Hepatocyte (in vitro differentiated cells): Measurements from ENCODE around the gene ALG14. TPM values are rescaled to one million over a fixed set of nuclear protein-coding genes. Genes with fewer than 3 reads are reported as not detected.
A peak's percentile ranks its signal among the peaks of the same experiment; 100 is the strongest.

Source experiments
- DNase-seq: peaks from one replicate; pipeline ENCODE4 v3.0.0-alpha.2; 2016; ENCODE audit warnings: low spot score
- H2AFZ ChIP-seq: fragments of 200-600 bp; sonication (generic); 2 replicates; pipeline ENCODE4 v1.6.0; 2016; ENCODE audit warnings: antibody characterized with exemption, mild to moderate bottlenecking
- H3K27ac ChIP-seq: fragments of 200-600 bp; sonication (generic); 2 replicates; pipeline ENCODE4 v1.5.1; 2016; ENCODE audit warnings: mild to moderate bottlenecking
- H3K27me3 ChIP-seq: fragments of 200-600 bp; sonication (generic); 2 replicates; pipeline ENCODE4 v1.6.1; 2016
- H3K36me3 ChIP-seq: fragments of 200-600 bp; sonication (generic); replicated peaks from 2 replicates; pipeline ENCODE4 v1.5.1; 2016; ENCODE audit warnings: low read depth; ENCODE audit not compliant: insufficient read depth
- H3K4me1 ChIP-seq: fragments of 200-600 bp; sonication (generic); 2 replicates; pipeline ENCODE4 v1.5.1; 2016; ENCODE audit warnings: mild to moderate bottlenecking, moderate library complexity; ENCODE audit not compliant: insufficient read depth
- H3K4me2 ChIP-seq: fragments of 200-600 bp; sonication (generic); 2 replicates; pipeline ENCODE4 v1.6.0; 2016
- H3K4me3 ChIP-seq: fragments of 200-600 bp; sonication (generic); 2 replicates; pipeline ENCODE4 v1.5.1; 2016; ENCODE audit warnings: mild to moderate bottlenecking
- H3K79me2 ChIP-seq: fragments of 200-600 bp; sonication (generic); 2 replicates; pipeline ENCODE4 v1.6.0; 2017; ENCODE audit warnings: mild to moderate bottlenecking
- H3K9me2 ChIP-seq: fragments of 200-600 bp; sonication (generic); replicated peaks from 2 replicates; pipeline ENCODE4 v1.6.0; 2017; ENCODE audit warnings: mild to moderate bottlenecking; ENCODE audit not compliant: insufficient read depth
- H3K9me3 ChIP-seq: fragments of 200-600 bp; sonication (generic); 2 replicates; pipeline ENCODE4 v1.5.1; 2016; ENCODE audit warnings: low read depth, mild to moderate bottlenecking
- H4K20me1 ChIP-seq: fragments of 200-600 bp; sonication (generic); 2 replicates; pipeline ENCODE4 v1.6.0; 2016; ENCODE audit warnings: mild to moderate bottlenecking; ENCODE audit not compliant: insufficient read depth, poor library complexity, severe bottlenecking
- EZH2 ChIP-seq: fragments of 200-600 bp; sonication (generic); IDR thresholded peaks from 2 replicates; pipeline ENCODE4 v1.6.1; 2016; ENCODE audit warnings: antibody characterized with exemption, mild to moderate bottlenecking, borderline replicate concordance
- EZH2phosphoT487 ChIP-seq: fragments of 200-600 bp; sonication (generic); IDR thresholded peaks from one replicate; pipeline ENCODE4 v1.6.1; 2018; ENCODE audit warnings: antibody characterized with exemption, mild to moderate bottlenecking, low read depth, moderate library complexity; ENCODE audit not compliant: unreplicated experiment, severe bottlenecking
- WGBS: methylation state at CpG from one replicate; pipeline ENCODE4 v1.1.6; 2016; ENCODE audit warnings: low lambda C conversion rate; ENCODE audit errors: missing lambda C conversion rate; 5-methylcytosine and 5-hydroxymethylcytosine counted together
- polyA plus RNA-seq: library from polyadenylated mRNA; unstranded; fragments of >200 nt; fragmentation: Nextera tagmentation; extraction: Ambion mirVana; gene quantifications from 2 replicates; pipeline ENCODE4 v1.2.1, GENCODE V29; 2016
- total RNA-seq: library from RNA; depleted of rRNA; stranded (reverse); fragments of >200 nt; gene quantifications from 2 replicates; pipeline ENCODE4 v1.2.3, GENCODE V29; 2014
- TF ChIP-seq, protein P1 (sequence below): fragments of 200-600 bp; sonication (generic); IDR thresholded peaks from 2 replicates; pipeline ENCODE4 v1.5.1; 2016; ENCODE audit warnings: antibody characterized with exemption, mild to moderate bottlenecking; ENCODE audit not compliant: poor library complexity

The ALG14 gene
- total and polyA plus RNA-seq, 2 experiments from 2014 or later, result 2.5 to 22.5 TPM

GRCh38 chr1:94970783-94971182, 102.0 kb downstream of the ALG14 start:
- Histone ChIP-seq H2AFZ (no peak overlapping the region), H3K4me3 (no peak overlapping the region), H3K4me1 (peaks cover 13% of the 10 kb centered on the region), H3K36me3 (no peaks in the 10 kb centered on the region), H3K27ac (peak overlapping the region; percentile 46), H3K4me2 (peak overlapping the region; percentile 19), H3K27me3 (no peaks in the 10 kb centered on the region), H3K9me3 (no peaks in the 10 kb centered on the region), H4K20me1 (no peaks in the 10 kb centered on the region), H3K9me2 (no peaks in the 10 kb centered on the region), H3K79me2 (no peaks in the 10 kb centered on the region)
- no peak for DNase-seq
- TF ChIP-seq EZH2phosphoT487 (no peak), EZH2 (no peak)
- TF ChIP-seq, protein P1, sequence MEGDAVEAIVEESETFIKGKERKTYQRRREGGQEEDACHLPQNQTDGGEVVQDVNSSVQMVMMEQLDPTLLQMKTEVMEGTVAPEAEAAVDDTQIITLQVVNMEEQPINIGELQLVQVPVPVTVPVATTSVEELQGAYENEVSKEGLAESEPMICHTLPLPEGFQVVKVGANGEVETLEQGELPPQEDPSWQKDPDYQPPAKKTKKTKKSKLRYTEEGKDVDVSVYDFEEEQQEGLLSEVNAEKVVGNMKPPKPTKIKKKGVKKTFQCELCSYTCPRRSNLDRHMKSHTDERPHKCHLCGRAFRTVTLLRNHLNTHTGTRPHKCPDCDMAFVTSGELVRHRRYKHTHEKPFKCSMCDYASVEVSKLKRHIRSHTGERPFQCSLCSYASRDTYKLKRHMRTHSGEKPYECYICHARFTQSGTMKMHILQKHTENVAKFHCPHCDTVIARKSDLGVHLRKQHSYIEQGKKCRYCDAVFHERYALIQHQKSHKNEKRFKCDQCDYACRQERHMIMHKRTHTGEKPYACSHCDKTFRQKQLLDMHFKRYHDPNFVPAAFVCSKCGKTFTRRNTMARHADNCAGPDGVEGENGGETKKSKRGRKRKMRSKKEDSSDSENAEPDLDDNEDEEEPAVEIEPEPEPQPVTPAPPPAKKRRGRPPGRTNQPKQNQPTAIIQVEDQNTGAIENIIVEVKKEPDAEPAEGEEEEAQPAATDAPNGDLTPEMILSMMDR, result no peak
- WGBS, result 54% methylated on average over 2 of the region's 2 CpGs

DNA sequence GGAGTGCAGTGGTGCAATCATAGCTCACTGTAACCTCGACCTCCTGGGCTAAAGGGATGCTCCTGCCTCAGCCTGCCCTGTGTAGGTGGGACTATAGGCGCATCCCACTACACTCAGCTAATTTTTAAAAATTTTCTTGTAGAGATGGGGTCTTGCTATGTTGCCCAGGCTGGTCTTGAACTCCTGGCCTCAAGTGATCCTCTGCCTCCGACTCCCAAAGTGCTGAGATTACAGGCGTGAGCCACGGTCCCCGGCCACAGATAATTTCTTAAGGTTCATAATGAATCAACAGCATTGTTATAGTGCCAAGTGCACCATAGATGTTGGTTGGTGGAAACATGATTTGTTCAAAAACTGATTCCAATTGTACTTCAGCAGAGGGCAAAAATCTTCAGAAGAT, 103.6 kb downstream of the ALG14 start:
- TF ChIP-seq EZH2phosphoT487 (no peak), EZH2 (no peak)
- TF ChIP-seq, protein P1, result no peak
- no peaks in the 10 kb centered on the region for H3K79me2 ChIP-seq
- no peaks in the 10 kb centered on the region for H3K9me2 ChIP-seq
- no peaks in the 10 kb centered on the region for H4K20me1 ChIP-seq
- no peak overlapping the region for H2AFZ ChIP-seq
- no peaks in the 10 kb centered on the region for H3K27me3 ChIP-seq
- no peak for DNase-seq
- no peak overlapping the region for H3K27ac ChIP-seq
- no peak overlapping the region for H3K4me3 ChIP-seq
- no peaks in the 10 kb centered on the region for H3K36me3 ChIP-seq
- H3K9me3 ChIP-seq, result no peaks in the 10 kb centered on the region
- no peak overlapping the region for H3K4me2 ChIP-seq
- over 99% methylated on average over 6 of the region's 6 CpGs for WGBS
- peaks cover 13% of the 10 kb centered on the region for H3K4me1 ChIP-seq

DNA sequence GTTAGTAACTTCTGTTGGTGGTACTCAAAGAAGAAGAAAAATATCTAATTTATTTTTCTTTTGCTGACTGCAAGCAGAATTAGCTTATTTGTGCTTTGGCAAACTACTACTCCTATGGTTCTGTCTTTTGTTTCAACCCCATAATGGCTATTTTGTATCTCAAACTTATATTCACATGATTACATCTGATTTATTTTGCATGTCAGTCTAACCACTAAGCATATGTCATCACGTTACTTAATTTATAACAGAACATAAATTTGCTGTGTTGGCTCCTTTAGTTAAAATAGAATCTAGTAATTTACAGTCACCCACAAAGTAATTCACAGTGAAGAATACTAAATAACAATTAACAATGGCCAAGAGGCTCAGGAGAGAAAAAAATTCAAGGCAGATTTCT, 106.7 kb downstream of the ALG14 start:
- Histone ChIP-seq H3K4me1 (peaks cover 26% of the 10 kb centered on the region), H3K9me3 (no peaks in the 10 kb centered on the region), H2AFZ (no peak overlapping the region), H3K4me2 (no peak overlapping the region), H3K27ac (no peak overlapping the region), H4K20me1 (no peaks in the 10 kb centered on the region), H3K79me2 (no peaks in the 10 kb centered on the region), H3K36me3 (no peaks in the 10 kb centered on the region), H3K27me3 (no peaks in the 10 kb centered on the region), H3K9me2 (no peaks in the 10 kb centered on the region), H3K4me3 (no peak overlapping the region)
- no peak for DNase-seq
- WGBS, result 69% methylated on average over 1 of the region's 1 CpG
- TF ChIP-seq EZH2 (no peak), EZH2phosphoT487 (no peak)
- TF ChIP-seq, protein P1, result no peak

DNA sequence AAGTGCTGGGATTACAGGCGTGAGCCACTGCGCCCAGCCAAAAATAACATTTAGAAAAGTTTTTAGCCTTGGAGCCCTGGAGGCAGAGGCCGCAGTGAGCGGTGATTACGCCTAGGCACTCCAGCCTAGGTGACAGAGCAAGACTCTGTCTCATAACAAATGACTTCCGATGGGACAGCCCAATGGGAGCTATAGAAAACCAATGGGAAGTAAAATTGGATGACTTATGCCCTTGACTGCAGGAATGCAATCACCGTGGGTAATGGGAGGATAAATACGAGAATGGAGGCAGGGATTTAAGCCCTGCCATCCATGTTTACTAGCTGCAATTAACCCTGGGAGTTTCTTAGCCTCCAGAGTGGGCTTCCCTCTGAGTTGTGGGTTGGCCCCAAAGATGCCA, 108.9 kb downstream of the ALG14 start:
- no peaks in the 10 kb centered on the region for H3K79me2 ChIP-seq
- H3K27me3 ChIP-seq, result no peaks in the 10 kb centered on the region
- no peak overlapping the region for H3K4me2 ChIP-seq
- H3K4me1 ChIP-seq, result peaks cover 21% of the 10 kb centered on the region
- no peaks in the 10 kb centered on the region for H3K9me2 ChIP-seq
- no peaks in the 10 kb centered on the region for H3K36me3 ChIP-seq
- H4K20me1 ChIP-seq, result no peaks in the 10 kb centered on the region
- 76% methylated on average over 8 of the region's 8 CpGs for WGBS
- TF ChIP-seq, protein P1, result no peak
- no peak for TF ChIP-seq EZH2phosphoT487
- no peak for TF ChIP-seq EZH2
- H3K4me3 ChIP-seq, result no peak overlapping the region
- H2AFZ ChIP-seq, result no peak overlapping the region
- H3K27ac ChIP-seq, result no peak overlapping the region
- DNase-seq, result no peak
- no peaks in the 10 kb centered on the region for H3K9me3 ChIP-seq
